ENCODE measurements around the gene FAM24B.

FAM24B gene

DNA sequence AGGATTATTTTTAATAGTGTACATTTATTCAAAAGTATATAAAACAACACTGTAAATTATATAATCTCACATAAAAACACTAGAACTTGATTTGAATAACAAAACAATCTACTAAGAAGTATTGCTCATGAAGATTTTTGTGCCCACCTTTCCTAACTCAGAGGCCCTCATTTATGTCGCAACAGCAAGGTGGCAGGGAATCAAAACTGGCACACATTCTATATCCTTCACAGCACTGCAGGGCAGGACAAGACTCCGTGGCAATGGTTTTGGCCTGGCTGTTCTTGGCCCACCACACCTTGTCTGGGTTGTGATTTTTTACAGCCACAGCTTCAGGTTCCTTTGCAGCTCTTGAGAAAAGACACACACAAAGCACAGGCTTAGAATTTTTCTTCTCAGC is 30.3 kb downstream of the FAM24B start:
- TF ChIP-seq, protein P1, sequence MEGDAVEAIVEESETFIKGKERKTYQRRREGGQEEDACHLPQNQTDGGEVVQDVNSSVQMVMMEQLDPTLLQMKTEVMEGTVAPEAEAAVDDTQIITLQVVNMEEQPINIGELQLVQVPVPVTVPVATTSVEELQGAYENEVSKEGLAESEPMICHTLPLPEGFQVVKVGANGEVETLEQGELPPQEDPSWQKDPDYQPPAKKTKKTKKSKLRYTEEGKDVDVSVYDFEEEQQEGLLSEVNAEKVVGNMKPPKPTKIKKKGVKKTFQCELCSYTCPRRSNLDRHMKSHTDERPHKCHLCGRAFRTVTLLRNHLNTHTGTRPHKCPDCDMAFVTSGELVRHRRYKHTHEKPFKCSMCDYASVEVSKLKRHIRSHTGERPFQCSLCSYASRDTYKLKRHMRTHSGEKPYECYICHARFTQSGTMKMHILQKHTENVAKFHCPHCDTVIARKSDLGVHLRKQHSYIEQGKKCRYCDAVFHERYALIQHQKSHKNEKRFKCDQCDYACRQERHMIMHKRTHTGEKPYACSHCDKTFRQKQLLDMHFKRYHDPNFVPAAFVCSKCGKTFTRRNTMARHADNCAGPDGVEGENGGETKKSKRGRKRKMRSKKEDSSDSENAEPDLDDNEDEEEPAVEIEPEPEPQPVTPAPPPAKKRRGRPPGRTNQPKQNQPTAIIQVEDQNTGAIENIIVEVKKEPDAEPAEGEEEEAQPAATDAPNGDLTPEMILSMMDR (IDR thresholded peaks at IDR 0.05; ENCODE audit: insufficient read depth, low read depth, low read length, missing control alignments), result no peak
- DNase-seq (ENCODE audit: low read depth), result no peak
- no peak overlapping the region for H3K4me3 ChIP-seq (ENCODE audit: low read depth, low read length)

DNA sequence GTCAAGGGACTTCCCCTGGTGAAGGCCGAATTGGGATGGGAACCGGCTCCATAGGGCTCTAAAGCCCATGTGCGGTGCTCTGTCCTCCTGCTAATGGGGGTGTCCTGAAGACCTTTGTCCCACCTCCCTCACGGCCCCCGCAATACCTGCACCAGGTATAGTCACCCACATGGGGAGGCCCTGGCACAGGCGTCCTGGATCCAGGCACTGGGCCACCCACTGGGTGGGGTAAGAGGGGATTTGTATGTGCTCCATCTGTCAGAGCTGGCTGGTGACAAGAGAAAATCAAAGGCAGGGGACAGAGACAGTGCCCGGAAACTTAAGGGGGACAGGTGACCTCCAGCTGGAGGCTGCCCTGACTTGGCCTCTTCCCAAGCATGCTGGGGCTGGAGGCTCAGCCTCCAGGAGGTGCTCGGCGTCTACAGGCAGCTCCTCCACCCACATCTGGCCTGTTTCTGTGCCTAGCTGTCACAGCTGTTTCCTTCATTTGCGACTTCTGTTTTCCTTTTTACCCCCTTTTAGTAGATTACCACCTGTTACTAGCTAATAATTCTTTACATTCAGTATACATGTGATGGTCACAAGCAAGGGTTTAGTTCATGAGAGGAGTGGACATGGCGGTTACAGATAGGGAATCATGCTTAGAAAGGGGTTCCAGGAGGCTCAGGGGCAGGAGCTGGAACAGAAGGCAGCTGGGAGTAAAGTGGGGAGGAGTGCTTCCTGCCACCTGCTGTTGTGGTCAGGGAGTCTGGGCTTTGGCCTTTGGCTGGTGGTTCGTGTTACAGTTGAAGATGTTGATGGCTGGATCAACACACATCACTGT is 31.4 kb downstream of the FAM24B start:
- DNase-seq (ENCODE audit: low read depth), result no peak
- no peak overlapping the region for H3K4me3 ChIP-seq (ENCODE audit: low read depth, low read length)
- TF ChIP-seq, protein P1 (IDR thresholded peaks at IDR 0.05; ENCODE audit: insufficient read depth, low read depth, low read length, missing control alignments), result no peak

DNA sequence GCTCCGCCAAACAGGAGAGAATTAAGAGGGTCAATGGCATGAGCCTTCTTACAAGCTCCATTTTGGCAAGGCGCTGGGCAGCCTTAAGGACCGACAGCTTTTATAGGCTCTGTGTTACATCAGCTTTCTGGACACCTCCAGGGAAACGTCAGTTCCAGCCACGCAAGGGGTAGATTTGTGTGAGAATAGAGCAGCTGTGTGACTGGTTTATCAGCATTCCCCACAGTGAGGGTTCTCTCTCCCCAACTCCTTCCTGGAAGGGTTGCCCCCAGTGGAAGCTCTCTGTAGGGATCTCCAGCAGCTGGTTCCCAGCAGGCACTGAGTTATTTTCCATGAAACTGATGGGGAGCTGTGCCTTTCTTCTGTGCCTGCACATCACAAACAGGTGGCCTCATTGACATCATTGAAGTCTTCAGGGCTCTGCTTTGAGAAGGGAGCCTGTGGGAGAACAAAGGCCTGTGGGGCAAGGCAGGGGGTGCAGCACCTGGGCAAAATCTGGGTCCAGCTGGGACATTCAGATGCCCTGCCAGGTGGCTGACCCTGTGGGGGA is 33.5 kb downstream of the FAM24B start, which contains the start of gene CUZD1:
CUZD1 (minus strand) TSS at position 75 of the 550 bp plus-strand sequence; CDS start at position 61, 14 bp downstream.
- no peak within 1 kb of the TSS for H3K4me3 ChIP-seq (ENCODE audit: low read depth, low read length)
- TF ChIP-seq, protein P1 (IDR thresholded peaks at IDR 0.05; ENCODE audit: insufficient read depth, low read depth, low read length, missing control alignments), result no peak
- no peak for DNase-seq (ENCODE audit: low read depth)

DNA sequence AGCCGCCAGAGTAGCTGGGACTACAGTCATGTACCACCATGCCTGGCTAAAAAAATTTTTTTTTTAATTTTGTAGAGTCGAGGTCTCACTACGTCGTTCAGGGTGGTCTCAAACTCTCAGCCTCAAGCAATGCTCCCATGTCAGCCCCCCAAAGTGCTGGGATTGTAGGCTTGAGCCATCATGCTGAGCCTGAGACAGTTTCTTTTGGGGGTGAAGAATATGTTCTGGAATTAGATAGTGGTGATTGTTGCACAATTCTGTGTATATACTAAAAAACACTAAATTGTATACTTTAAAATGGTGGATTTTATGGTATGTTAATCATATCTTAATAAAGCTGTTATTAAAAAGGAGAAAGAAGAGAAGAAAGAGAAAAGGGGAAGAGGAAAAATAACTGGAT is 35.2 kb downstream of the FAM24B start:
- no peak for DNase-seq (ENCODE audit: low read depth)
- TF ChIP-seq, protein P1 (IDR thresholded peaks at IDR 0.05; ENCODE audit: insufficient read depth, low read depth, low read length, missing control alignments), result no peak
- no peak overlapping the region for H3K4me3 ChIP-seq (ENCODE audit: low read depth, low read length)

DNA sequence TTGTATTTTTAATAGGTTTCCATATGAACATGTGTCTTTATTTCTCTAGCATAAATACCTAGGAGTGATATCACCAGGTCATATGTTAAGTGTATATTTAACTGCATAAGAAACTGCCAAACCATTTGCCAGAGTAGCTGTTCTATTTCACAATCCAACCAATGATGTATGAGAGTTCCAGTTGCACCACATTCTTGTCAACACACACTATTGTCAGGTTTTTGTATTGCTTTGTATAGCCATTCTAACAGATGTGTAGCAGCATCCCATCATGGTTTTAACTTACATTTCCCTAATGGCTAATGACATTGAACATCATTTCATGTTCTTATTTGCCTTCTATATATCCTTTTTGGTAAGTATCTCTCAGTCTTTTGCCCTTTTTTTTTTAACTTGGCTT is 37.8 kb downstream of the FAM24B start:
- H3K4me3 ChIP-seq (ENCODE audit: low read depth, low read length), result no peak overlapping the region
- TF ChIP-seq, protein P1 (IDR thresholded peaks at IDR 0.05; ENCODE audit: insufficient read depth, low read depth, low read length, missing control alignments), result no peak
- no peak for DNase-seq (ENCODE audit: low read depth)

DNA sequence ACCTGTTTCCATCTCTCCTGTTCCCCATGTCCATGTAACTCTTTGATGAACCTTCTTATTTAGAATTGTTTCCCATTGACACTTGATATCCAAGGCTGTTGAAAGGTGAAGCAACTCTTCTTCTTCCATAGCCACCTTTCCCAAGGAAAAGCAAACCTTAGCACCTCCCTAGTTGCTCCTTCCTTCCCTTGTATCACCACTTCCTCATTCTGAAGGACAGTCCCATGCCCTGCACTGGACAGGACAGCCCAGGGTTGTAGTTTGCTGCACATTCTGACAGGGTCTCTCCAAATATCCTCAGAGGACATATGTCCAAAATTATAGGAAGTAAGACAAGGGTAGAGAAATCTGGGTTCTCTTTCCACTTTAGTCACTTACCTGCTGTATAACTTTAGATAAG is 39.9 kb downstream of the FAM24B start:
- no peak for DNase-seq (ENCODE audit: low read depth)
- TF ChIP-seq, protein P1 (IDR thresholded peaks at IDR 0.05; ENCODE audit: insufficient read depth, low read depth, low read length, missing control alignments), result no peak
- no peak overlapping the region for H3K4me3 ChIP-seq (ENCODE audit: low read depth, low read length)

Data from GM12865 (cell line).